HEK293T (cell line): Measurements from ENCODE around the gene INSL3.
A peak's percentile ranks its signal among the peaks of the same experiment; 100 is the strongest.

Experiments used
- CTCF ChIA-PET: fragments of 350-600 bp; formaldehyde crosslinking; extraction: SDS; loops from one replicate; lab custom pipeline; 2021; ENCODE audit warnings: antibody characterized with exemption, inconsistent platforms; lab: Yijun Ruan, JAX
- POLR2A ChIA-PET: fragments of 350-600 bp; formaldehyde crosslinking; extraction: SDS; loops from one replicate; lab custom pipeline; 2020; ENCODE audit warnings: antibody characterized with exemption, inconsistent platforms; lab: Yijun Ruan, JAX
- DNase-seq: peaks from one replicate; pipeline ENCODE4 v3.0.0; 2012; ENCODE audit warnings: mixed read lengths; ENCODE audit errors: extremely low spot score
- ARNT ChIP-seq: fragments of 450-650 bp; IDR thresholded peaks from 2 replicates; pipeline ENCODE4 v1.6.1; 2017; ENCODE audit warnings: mild to moderate bottlenecking
- BHLHE40 ChIP-seq: fragments of 450-650 bp; IDR thresholded peaks from 2 replicates; pipeline ENCODE4 v1.6.1; 2016; ENCODE audit warnings: mild to moderate bottlenecking, moderate library complexity, borderline replicate concordance
- CTBP1 ChIP-seq: fragments of 450-650 bp; IDR thresholded peaks from 2 replicates; pipeline ENCODE4 v1.6.1; 2016; ENCODE audit warnings: borderline replicate concordance
- ELF4 ChIP-seq: fragments of 450-650 bp; IDR thresholded peaks from 2 replicates; pipeline ENCODE4 v1.6.1; 2017; ENCODE audit warnings: antibody characterized with exemption
- FOXA1 ChIP-seq: fragments of 450-650 bp; IDR thresholded peaks from 2 replicates; pipeline ENCODE4 v1.6.1; 2016; ENCODE audit warnings: mild to moderate bottlenecking
- FOXK2 ChIP-seq: fragments of 450-650 bp; IDR thresholded peaks from 2 replicates; pipeline ENCODE4 v1.6.1; 2016; ENCODE audit warnings: mild to moderate bottlenecking
- FOXM1 ChIP-seq: fragments of 450-650 bp; IDR thresholded peaks from 2 replicates; pipeline ENCODE4 v1.6.1; 2017; ENCODE audit warnings: mild to moderate bottlenecking, borderline replicate concordance
- HDGF ChIP-seq: fragments of 450-650 bp; IDR thresholded peaks from 2 replicates; pipeline ENCODE4 v1.6.1; 2017; ENCODE audit warnings: antibody characterized with exemption, borderline replicate concordance
- L3MBTL2 ChIP-seq: fragments of 450-650 bp; conservative IDR thresholded peaks from 2 replicates; pipeline ENCODE4 v1.6.1; 2016; ENCODE audit warnings: mild to moderate bottlenecking
- LEF1 ChIP-seq: fragments of 450-650 bp; IDR thresholded peaks from 2 replicates; pipeline ENCODE4 v1.6.1; 2017; ENCODE audit warnings: mild to moderate bottlenecking, borderline replicate concordance
- NFRKB ChIP-seq: fragments of 450-650 bp; IDR thresholded peaks from 2 replicates; pipeline ENCODE4 v1.6.1; 2016; ENCODE audit warnings: mild to moderate bottlenecking, moderate library complexity
- PKNOX1 ChIP-seq: fragments of 450-650 bp; IDR thresholded peaks from 2 replicates; pipeline ENCODE4 v1.6.1; 2016
- SP1 ChIP-seq: fragments of 450-650 bp; IDR thresholded peaks from 2 replicates; pipeline ENCODE4 v1.6.1; 2017
- SUZ12 ChIP-seq: fragments of 450-650 bp; IDR thresholded peaks from 2 replicates; pipeline ENCODE4 v1.6.1; 2016; ENCODE audit warnings: mild to moderate bottlenecking
- TARDBP ChIP-seq: fragments of 450-650 bp; IDR thresholded peaks from 2 replicates; pipeline ENCODE4 v1.6.1; 2016
- ZNF384 ChIP-seq: fragments of 450-650 bp; IDR thresholded peaks from 2 replicates; pipeline ENCODE4 v1.6.1; 2016

INSL3 gene

GRCh38 chr19:17821190-17821589, at the start of gene INSL3:
Gene INSL3, minus strand, starts transcription at chr19:17821519. Its CDS starts 13 bp downstream, at chr19:17821506.
- no peak for TF ChIP-seq ARNT
- no peak for TF ChIP-seq PKNOX1
- TF ChIP-seq HDGF: no peak
- TF ChIP-seq SUZ12: no peak
- TF ChIP-seq FOXK2: no peak
- TF ChIP-seq L3MBTL2: no peak
- TF ChIP-seq BHLHE40: no peak
- TF ChIP-seq CTBP1: no peak
- TF ChIP-seq TARDBP: no peak
- no peak for TF ChIP-seq LEF1
- no peak for TF ChIP-seq FOXA1
- TF ChIP-seq ELF4: no peak
- CTCF ChIA-PET: no interaction called here
- no peak for DNase-seq
- POLR2A ChIA-PET: no interaction called here

GRCh38 chr19:17869114-17869608, 47.8 kb upstream of the INSL3 start:
- ChIA-PET POLR2A (interaction anchor here (2.2 to 3.6 kb wide), 2 partner anchors 10 to 64 kb away, joined by 5 to 31 read pairs; partner anchors contain the start of genes CCDC124 and RPL18A), CTCF (interaction anchor here (0.6 to 1.3 kb wide), 2 partner anchors 67 to 69 kb away, joined by 3 to 5 read pairs; no protein-coding TSS in a partner anchor)
- TF ChIP-seq ELF4: no peak
- no peak for TF ChIP-seq ZNF384
- TF ChIP-seq FOXM1: no peak
- TF ChIP-seq HDGF: no peak
- no peak for TF ChIP-seq ARNT
- TF ChIP-seq FOXK2: no peak
- TF ChIP-seq PKNOX1: no peak
- TF ChIP-seq L3MBTL2: no peak
- no peak for TF ChIP-seq LEF1
- no peak for TF ChIP-seq BHLHE40

GRCh38 chr19:17868669-17869068, 47.4 kb upstream of the INSL3 start:
- TF ChIP-seq SP1 (no peak), LEF1 (no peak), BHLHE40 (no peak), ARNT (no peak), SUZ12 (no peak), FOXA1 (no peak), ZNF384 (no peak), L3MBTL2 (no peak), FOXM1 (no peak)
- no peak for DNase-seq
- ChIA-PET POLR2A (interaction anchor here (2.2 kb wide), 1 partner anchor 9 kb away, joined by 5 read pairs; the partner anchor contains the start of gene RPL18A), CTCF (interaction anchor here (0.6 kb wide), 1 partner anchor 68 kb away, joined by 3 read pairs; no protein-coding TSS in a partner anchor)

More at GRCh38 chr19:17869114-17869608, 47.8 kb upstream of the INSL3 start:
- DNase-seq: no peak

GRCh38 chr19:17866964-17867486, 45.7 kb upstream of the INSL3 start:
- no peak for DNase-seq
- no peak for TF ChIP-seq ZNF384
- TF ChIP-seq SUZ12: no peak
- no peak for TF ChIP-seq TARDBP
- no peak for TF ChIP-seq FOXA1
- TF ChIP-seq ARNT: no peak
- TF ChIP-seq PKNOX1: no peak
- no peak for TF ChIP-seq FOXM1
- TF ChIP-seq CTBP1: no peak
- no peak for TF ChIP-seq BHLHE40
- no peak for TF ChIP-seq ELF4
- TF ChIP-seq HDGF: no peak
- no peak for TF ChIP-seq SP1
- TF ChIP-seq NFRKB: no peak
- no peak for TF ChIP-seq LEF1
- no peak for TF ChIP-seq L3MBTL2
- no peak for TF ChIP-seq FOXK2
- CTCF ChIA-PET: no interaction called here
- POLR2A ChIA-PET: no interaction called here

GRCh38 chr19:17866312-17866963, 45.1 kb upstream of the INSL3 start:
- ChIA-PET CTCF (no interaction called here), POLR2A (interaction anchor here (1.9 kb wide), 1 partner anchor 66 kb away, joined by 12 read pairs; the partner anchor contains the start of gene CCDC124)
- DNase-seq: no peak
- TF ChIP-seq NFRKB: no peak
- TF ChIP-seq SUZ12: no peak
- TF ChIP-seq PKNOX1: peak; percentile 18; the same call in 1 of the 2 replicates
